ENCODE measurements around the gene SHC2.

DNA sequence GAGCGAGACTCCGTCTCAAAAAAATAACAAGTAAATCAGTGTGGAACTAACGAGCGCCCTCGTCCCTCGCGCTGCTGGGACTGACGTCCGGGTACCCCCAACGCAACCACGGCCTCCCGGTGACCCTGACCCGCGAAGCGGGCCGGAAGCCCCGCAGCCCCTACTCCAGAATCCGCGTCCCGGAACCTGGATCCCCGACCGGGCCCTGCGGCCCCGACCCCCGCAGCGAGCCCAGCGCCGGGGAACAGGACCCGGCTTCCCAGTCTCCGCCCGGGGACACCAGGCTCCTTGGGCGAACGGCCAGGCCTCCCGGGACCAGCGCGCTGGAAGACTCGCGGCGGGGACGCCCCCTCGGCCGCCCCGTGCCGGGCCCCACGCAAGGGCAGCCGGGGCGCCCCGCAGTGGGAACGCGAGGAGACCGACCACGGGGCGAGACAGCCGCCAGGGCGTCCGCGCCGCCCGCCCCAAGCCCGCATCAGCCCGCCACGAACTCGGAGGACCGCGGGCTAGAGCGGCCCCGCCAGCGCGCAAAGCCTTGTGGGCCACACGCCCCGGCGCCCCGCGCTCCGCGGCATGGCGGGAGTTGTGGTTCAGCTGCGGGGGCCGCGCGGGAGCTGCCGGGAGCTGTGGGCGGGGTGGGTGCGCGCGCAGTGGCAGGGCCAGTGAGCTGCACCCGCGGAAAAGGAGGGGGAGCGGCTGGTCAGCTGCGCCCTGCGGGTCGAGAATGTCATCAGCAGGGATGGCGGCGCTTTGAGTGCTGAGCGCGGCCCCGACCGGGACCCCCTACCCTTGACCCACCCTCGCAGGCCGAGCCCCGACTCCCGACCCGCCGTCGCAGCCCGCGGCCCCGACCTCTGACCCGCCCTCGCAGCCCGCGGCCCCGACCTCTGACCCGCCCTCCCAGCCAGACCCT lies 27.9 kb upstream of the SHC2 start:
- TF ChIP-seq, protein P1, sequence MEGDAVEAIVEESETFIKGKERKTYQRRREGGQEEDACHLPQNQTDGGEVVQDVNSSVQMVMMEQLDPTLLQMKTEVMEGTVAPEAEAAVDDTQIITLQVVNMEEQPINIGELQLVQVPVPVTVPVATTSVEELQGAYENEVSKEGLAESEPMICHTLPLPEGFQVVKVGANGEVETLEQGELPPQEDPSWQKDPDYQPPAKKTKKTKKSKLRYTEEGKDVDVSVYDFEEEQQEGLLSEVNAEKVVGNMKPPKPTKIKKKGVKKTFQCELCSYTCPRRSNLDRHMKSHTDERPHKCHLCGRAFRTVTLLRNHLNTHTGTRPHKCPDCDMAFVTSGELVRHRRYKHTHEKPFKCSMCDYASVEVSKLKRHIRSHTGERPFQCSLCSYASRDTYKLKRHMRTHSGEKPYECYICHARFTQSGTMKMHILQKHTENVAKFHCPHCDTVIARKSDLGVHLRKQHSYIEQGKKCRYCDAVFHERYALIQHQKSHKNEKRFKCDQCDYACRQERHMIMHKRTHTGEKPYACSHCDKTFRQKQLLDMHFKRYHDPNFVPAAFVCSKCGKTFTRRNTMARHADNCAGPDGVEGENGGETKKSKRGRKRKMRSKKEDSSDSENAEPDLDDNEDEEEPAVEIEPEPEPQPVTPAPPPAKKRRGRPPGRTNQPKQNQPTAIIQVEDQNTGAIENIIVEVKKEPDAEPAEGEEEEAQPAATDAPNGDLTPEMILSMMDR (CRISPR knock-in tag; IDR thresholded peaks at IDR 0.05) = no peak; the same call in 1 of the 2 replicates
- no peak; the same call in 1 of the 2 replicates for TF ChIP-seq CREM (IDR thresholded peaks at IDR 0.05)
- no peak for TF ChIP-seq CREM (CRISPR knock-in tag; IDR thresholded peaks at IDR 0.05)
- TF ChIP-seq U2AF2 (IDR thresholded peaks at IDR 0.05; ENCODE audit: low read depth, low read length) = no peak
